ENCODE data around the gene MROH8. TPM values are rescaled to one million over a fixed set of nuclear protein-coding genes. Genes with fewer than 3 reads are reported as not detected.

The MROH8 gene
- polyA plus RNA-seq, 1 donor (not counting 4 experiments of a cell fraction or from before 2014, with no cell fraction given), result 0.39 TPM

GRCh38 chr20:37108676-37109075, 70.7 kb downstream of the MROH8 start:
- Histone ChIP-seq H3K9me1 (ENCODE audit: control insufficient read depth, extremely low read depth, insufficient read depth, low read length) (no peaks in the 10 kb centered on the region), H3K4me1 (ENCODE audit: control insufficient read depth, extremely low read depth, insufficient read depth, low read length) (no peaks in the 10 kb centered on the region), H2AFZ (ENCODE audit: control insufficient read depth, low read length) (no peak overlapping the region), H4K20me1 (ENCODE audit: control insufficient read depth, extremely low read depth, insufficient read depth, low read length) (no peaks in the 10 kb centered on the region), H3K4me2 (ENCODE audit: control insufficient read depth, extremely low read depth, insufficient read depth, low read depth, low read length) (no peak overlapping the region), H3K36me3 (ENCODE audit: control insufficient read depth in 2 of 2, extremely low read depth in 1 of 2, insufficient read depth in 2 of 2, low read length in 2 of 2) (no peaks in the 10 kb centered on the region), H3K4me3 (ENCODE audit: control insufficient read depth in 2 of 3, extremely low read depth in 1 of 3, insufficient read depth in 2 of 3, low read depth in 1 of 3, low read length in 3 of 3) (no peak overlapping the region), H3K9me3 (ENCODE audit: control insufficient read depth, low read depth, low read length) (no peaks in the 10 kb centered on the region), H3K27me3 (ENCODE audit: control insufficient read depth, extremely low read depth, insufficient read depth, low read length) (no peaks in the 10 kb centered on the region), H3K79me2 (ENCODE audit: control insufficient read depth, insufficient read depth, low read length) (no peaks in the 10 kb centered on the region), H3K9ac (ENCODE audit: control insufficient read depth, extremely low read depth, insufficient read depth, low read length) (no peak overlapping the region), H3K27ac (ENCODE audit: control insufficient read depth, insufficient read depth, low read length) (no peak overlapping the region)
- TF ChIP-seq CTCF (optimal IDR thresholded peaks at IDR 0.05 in 1 of 3, IDR thresholded peaks at IDR 0.05 in 1 of 3, conservative IDR thresholded peaks at IDR 0.05 in 1 of 3; ENCODE audit: extremely low read depth in 1 of 3, insufficient read depth in 2 of 3, low read length in 3 of 3), result no peak
- TF ChIP-seq EZH2 (IDR thresholded peaks at IDR 0.05; ENCODE audit: low read length), result no peak
- FAIRE-seq (no peak), DNase-seq (ENCODE audit: low read depth, low spot score) (no peak)
- dilution Hi-C loops (cut with MboI; ENCODE audit: extremely low pct_ligation_motif_present, low sequenced_read_pairs), result no loop called here

GRCh38 chr20:37102571-37102970, 76.8 kb downstream of the MROH8 start:
- no peaks in the 10 kb centered on the region for H3K79me2 ChIP-seq (ENCODE audit: control insufficient read depth, insufficient read depth, low read length)
- no peaks in the 10 kb centered on the region for H3K9me3 ChIP-seq (ENCODE audit: control insufficient read depth, low read depth, low read length)
- TF ChIP-seq EZH2 (IDR thresholded peaks at IDR 0.05; ENCODE audit: low read length), result no peak
- no peak for TF ChIP-seq CTCF (optimal IDR thresholded peaks at IDR 0.05 in 1 of 3, IDR thresholded peaks at IDR 0.05 in 1 of 3, conservative IDR thresholded peaks at IDR 0.05 in 1 of 3; ENCODE audit: extremely low read depth in 1 of 3, insufficient read depth in 2 of 3, low read length in 3 of 3)
- no peaks in the 10 kb centered on the region for H3K36me3 ChIP-seq (ENCODE audit: control insufficient read depth in 2 of 2, extremely low read depth in 1 of 2, insufficient read depth in 2 of 2, low read length in 2 of 2)
- FAIRE-seq, result no peak
- no peaks in the 10 kb centered on the region for H4K20me1 ChIP-seq (ENCODE audit: control insufficient read depth, extremely low read depth, insufficient read depth, low read length)
- H3K27me3 ChIP-seq (ENCODE audit: control insufficient read depth, extremely low read depth, insufficient read depth, low read length), result no peaks in the 10 kb centered on the region
- H3K9ac ChIP-seq (ENCODE audit: control insufficient read depth, extremely low read depth, insufficient read depth, low read length), result no peak overlapping the region
- no peak overlapping the region for H3K27ac ChIP-seq (ENCODE audit: control insufficient read depth, insufficient read depth, low read length)
- H2AFZ ChIP-seq (ENCODE audit: control insufficient read depth, low read length), result no peak overlapping the region
- no peak overlapping the region for H3K4me2 ChIP-seq (ENCODE audit: control insufficient read depth, extremely low read depth, insufficient read depth, low read depth, low read length)
- no peak overlapping the region for H3K4me3 ChIP-seq (ENCODE audit: control insufficient read depth in 2 of 3, extremely low read depth in 1 of 3, insufficient read depth in 2 of 3, low read depth in 1 of 3, low read length in 3 of 3)
- no peaks in the 10 kb centered on the region for H3K4me1 ChIP-seq (ENCODE audit: control insufficient read depth, extremely low read depth, insufficient read depth, low read length)
- DNase-seq (ENCODE audit: low read depth, low spot score), result no peak
- H3K9me1 ChIP-seq (ENCODE audit: control insufficient read depth, extremely low read depth, insufficient read depth, low read length), result no peaks in the 10 kb centered on the region
- dilution Hi-C loops (cut with MboI; ENCODE audit: extremely low pct_ligation_motif_present, low sequenced_read_pairs), result no loop called here

Measured in keratinocyte (primary cell).